Measurements from ENCODE around the gene TXNDC11.
A peak's percentile ranks its signal among the peaks of the same experiment; 100 is the strongest.

TXNDC11 gene

GRCh38 chr16:11655655-11656054 is 87.0 kb downstream of the TXNDC11 start:
- no peak for DNase-seq

- no peak for DNase-seq
Measured at GRCh38 chr16:11651796-11652195, 90.9 kb downstream of the TXNDC11 start.

GRCh38 chr16:11650641-11651591 is 91.7 kb downstream of the TXNDC11 start:
- no peak for DNase-seq

- DNase-seq: no peak
Measured at GRCh38 chr16:11649276-11649675, 93.4 kb downstream of the TXNDC11 start.

GRCh38 chr16:11642765-11643116 is 99.9 kb downstream of the TXNDC11 start:
- DNase-seq: no peak

- DNase-seq: peak; percentile 11
Measured at GRCh38 chr16:11640987-11641817, 101.5 kb downstream of the TXNDC11 start.

DNA sequence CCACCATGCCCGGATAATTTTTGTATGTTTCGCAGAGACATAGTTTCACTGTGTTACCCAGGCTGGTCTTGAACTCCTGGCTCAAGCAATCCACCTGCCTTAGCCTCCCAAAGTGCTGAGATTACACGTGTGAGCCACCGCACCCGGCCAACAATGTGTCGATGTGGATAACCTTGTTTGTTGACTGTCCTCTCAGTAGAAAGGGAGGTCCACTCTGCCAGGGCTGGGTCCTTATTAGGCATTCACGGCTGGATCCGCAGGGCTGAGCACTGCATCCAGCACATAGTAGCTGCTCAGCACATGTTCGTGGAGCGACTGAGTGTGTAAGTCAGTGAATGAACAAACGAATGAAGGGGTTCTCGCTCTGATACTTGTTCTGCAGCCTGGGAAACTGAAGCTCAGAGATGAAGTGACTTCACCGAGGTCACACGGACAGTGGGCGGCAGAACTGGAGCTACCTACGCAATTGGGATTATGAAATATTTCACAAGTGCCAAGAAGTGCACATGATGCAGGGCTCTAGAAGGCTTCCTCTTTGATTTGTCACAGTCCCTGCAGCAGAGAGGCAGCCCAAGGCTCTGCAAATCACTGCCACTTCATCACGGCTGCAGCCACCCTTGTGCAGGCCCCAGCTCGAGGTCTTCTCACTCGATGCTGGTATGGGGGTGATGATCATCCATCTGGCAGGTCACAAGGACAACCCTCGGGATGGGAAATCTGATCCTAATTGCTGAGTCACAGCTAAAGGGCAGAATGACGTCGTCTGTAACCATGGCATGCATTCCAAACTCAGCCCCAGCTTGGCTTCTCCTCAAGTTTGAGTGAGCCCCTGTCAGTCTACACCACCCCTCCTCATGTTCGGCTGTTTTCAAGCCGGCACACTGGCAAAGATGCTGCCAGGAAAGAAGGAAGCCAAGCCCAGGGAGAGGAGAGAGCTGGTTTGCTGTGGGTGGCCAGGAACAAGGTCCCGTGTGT is 102.4 kb downstream of the TXNDC11 start:
- no peak for DNase-seq

- DNase-seq: no peak
Measured at GRCh38 chr16:11639008-11639562, 103.6 kb downstream of the TXNDC11 start.

DNA sequence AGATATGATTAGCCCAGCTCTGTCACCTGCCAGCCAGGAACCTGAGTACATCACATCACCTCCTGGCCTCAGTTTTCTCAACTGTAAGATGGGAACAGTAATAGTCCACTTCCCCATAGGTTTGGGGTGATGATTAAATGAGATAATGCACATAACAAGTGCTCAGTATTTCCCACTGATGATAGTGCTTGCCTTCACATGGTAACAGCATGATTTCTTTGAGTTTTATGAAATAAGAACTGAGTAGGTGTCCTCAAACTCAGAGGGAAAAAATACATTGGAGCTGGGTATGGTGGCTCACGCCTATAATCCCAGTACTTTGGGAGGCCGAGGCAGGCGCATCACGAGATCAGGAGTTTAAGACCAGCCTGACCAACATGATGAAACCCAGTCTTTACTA is 104.5 kb downstream of the TXNDC11 start:
- DNase-seq: no peak

GRCh38 chr16:11637320-11637719 is 105.3 kb downstream of the TXNDC11 start:
- DNase-seq: no peak

- no peak for DNase-seq
Measured at GRCh38 chr16:11636172-11636721, 106.4 kb downstream of the TXNDC11 start.

DNA sequence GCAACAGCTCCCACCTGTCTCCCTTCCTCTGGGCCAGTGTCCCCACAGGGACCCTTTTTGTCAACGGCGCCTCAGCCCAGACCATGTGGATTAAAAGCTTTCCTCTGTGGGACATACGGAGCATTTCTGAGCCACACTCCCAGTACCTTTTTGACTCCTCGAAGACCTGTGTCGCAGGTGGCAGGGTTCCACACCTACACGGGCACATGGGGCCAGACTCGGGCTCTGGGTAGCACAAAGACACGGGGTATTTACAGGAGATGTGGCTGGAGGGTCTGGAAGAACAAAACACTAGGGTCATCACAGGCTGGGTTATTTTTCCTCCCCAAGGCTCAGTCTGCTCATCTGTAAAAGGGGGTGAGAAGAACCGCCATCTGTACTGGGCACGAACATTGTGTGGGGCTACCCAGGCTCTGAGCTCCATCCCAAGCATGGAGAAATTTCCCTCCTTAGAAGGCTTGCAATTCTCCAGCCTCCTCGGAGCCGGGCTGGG is 106.9 kb downstream of the TXNDC11 start:
- DNase-seq: no peak

GRCh38 chr16:11635113-11635652 is 107.5 kb downstream of the TXNDC11 start:
- no peak for DNase-seq

DNA sequence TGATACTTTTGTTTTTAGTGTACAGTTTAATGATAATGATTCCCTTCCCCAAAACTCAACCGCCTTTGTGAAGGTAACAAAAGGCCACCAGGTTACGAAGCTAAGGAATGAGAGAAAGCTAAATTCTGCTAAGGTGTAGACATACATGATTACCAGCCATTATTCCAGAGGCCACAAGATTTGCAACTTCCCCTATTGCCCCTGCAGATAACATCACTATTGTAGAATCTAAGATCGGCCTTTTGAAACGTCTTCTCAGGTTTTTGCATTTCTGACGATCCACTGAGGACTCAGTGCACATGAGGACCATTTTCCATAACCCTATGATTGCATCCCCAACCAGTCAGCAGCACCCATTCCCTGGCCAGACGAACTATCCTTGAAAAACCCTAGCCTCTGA is 108.3 kb downstream of the TXNDC11 start:
- no peak for DNase-seq

DNA sequence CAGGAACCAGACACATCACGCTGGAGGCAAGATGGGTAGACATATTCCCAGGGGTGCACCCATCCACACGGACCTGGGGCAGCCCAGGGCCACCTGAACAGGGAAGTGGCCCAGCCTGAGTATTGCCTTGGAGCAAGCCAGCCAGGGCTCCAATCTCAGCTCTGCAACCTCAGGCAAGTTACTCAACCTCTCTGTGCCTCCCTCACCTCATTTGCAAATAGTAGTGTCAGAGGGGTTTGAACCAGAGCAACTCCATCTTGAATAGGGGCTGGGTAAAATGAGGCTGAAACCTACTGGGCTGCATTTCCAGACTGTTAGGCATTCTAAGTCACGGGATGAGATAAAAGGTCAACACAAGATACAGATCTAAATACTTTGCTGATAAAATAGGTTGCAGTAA is 109.5 kb downstream of the TXNDC11 start:
- no peak for DNase-seq

DNA sequence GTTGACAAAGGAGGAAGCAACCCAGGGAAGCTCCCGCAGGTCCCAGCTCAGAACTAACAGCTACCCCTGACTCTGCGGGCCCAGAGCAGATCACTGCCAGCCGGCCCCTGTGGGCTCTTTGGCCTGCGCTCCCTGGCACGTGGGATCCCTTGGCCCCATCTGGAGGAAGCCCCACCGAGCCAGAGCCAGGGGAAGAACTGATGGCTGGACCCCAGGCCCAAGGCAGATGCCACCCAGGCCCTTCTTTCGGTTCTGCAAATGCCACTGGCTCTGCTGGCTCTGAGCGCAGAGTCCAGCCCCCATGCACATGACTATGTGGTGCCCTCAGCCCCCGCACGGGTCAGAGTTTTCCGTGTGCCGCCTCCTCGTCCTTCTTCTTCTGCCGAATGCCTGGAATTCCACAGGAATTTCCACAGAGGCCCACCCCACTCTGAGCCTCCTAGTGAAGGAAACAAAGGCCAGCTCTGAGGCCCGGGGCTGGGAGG is 110.2 kb downstream of the TXNDC11 start:
- DNase-seq: no peak

DNA sequence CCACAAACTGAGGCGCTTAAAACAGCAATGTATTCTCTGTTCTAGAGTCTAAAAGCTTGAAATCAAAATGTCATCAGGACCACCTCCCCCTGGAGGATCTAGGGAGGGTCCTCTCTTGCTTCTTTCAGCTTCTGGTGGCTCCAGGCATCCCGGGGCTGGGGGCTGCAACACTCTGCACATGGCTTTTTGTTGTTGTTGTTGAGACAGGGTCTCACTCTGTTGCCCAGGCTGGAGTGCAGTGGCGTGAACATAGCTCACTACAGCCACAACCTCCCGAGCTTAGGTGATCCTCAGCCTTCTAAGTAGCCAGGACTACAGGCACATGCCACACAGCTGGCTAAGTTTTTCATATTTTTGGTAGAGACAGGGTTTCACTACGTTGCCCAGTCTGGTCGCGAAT is 111.4 kb downstream of the TXNDC11 start:
- DNase-seq: no peak

DNA sequence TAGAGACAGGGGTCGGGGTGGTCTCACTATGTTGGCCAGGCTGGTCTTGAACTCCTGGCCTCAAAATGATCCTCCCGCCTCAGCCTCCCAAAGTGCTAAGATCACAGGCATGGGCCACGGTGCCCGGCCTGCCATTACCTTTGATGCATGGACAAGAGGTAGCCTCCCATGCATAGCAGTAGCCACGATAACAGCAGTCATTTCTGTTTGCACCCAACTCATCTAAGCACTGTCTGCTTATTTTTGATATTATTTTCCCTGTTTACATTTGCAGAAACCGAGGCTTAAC is 111.9 kb downstream of the TXNDC11 start:
- DNase-seq: no peak

- DNase-seq: no peak
Measured at GRCh38 chr16:11630046-11630767, 112.5 kb downstream of the TXNDC11 start.

Measured in T-helper 9 cell (primary cell).